PFSK-1 (cell line): Measurements from ENCODE around the gene FAM221B.

Experiments used
- FOXP2 ChIP-seq: optimal IDR thresholded peaks from 2 replicates; pipeline ENCODE3; 2011; ENCODE audit warnings: borderline replicate concordance, control low read depth, inconsistent platforms; ENCODE audit not compliant: insufficient read depth; ENCODE audit errors: extremely low read length, extremely low read depth
- POLR2AphosphoS5 ChIP-seq: IDR thresholded peaks from 2 replicates; pipeline ENCODE4 v1.6.1; 2012; ENCODE audit warnings: low read depth, mild to moderate bottlenecking, control low read depth, low read length, moderate library complexity
- SIN3A ChIP-seq: IDR thresholded peaks from 2 replicates; pipeline ENCODE4 v1.6.1; 2012; ENCODE audit warnings: mild to moderate bottlenecking, low read length, moderate library complexity, borderline replicate concordance; ENCODE audit not compliant: insufficient read depth
- TAF1 ChIP-seq: IDR thresholded peaks from 2 replicates; pipeline ENCODE4 v1.6.1; 2012; ENCODE audit warnings: low read length, control low read depth, borderline replicate concordance; ENCODE audit not compliant: insufficient read depth
- TF ChIP-seq, protein P1 (sequence below), 2 experiments: IDR thresholded peaks; 2 replicates each; pipeline versions ENCODE4 v1.6.1 to v1.8.0; 2011 to 2012; ENCODE audit warnings: low read depth in 2 of 2, low read length in 2 of 2, control low read depth in 1 of 2, inconsistent platforms in 1 of 2, mild to moderate bottlenecking in 1 of 2, moderate library complexity in 1 of 2; ENCODE audit not compliant: insufficient read depth in 1 of 2

FAM221B gene

DNA sequence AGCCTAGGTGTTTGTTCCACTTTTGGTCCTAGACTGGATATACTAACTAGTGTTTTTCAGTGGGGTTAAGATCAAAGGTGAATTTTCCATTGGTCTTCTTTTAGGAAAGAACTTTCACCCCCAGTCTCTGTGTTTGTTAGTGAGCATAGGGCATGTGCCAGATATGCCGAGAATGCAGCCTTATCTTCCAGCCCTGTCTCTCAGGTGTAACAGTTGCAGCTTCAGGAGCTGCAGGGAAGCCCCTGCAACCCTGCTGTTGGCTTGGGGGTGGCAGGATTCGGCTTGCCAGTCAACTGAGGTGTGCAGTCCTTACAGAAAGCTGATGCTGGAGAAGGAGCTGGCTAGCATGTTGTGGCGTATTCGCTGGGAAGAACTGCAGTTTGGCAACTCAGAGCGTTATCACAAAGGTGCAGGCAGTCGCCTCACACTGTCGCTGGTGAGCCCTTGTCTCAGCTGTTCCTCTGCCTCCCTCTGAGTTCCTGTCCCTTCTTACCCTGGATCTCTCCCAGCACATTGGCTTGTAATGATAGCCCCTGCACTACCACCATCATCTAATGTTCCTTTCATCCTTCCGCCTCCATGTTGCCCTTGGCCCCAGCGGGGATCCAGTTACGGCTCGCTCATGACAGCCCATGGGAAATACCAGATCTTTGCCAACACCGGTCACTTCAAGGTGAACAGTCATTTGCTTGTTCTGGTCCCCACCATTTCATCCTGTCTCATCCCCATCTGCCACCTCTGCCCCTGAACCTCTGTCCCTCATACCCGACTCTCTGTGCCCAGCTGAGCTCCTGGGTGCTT is 27.0 kb downstream of the FAM221B start:
- TF ChIP-seq, protein P1, sequence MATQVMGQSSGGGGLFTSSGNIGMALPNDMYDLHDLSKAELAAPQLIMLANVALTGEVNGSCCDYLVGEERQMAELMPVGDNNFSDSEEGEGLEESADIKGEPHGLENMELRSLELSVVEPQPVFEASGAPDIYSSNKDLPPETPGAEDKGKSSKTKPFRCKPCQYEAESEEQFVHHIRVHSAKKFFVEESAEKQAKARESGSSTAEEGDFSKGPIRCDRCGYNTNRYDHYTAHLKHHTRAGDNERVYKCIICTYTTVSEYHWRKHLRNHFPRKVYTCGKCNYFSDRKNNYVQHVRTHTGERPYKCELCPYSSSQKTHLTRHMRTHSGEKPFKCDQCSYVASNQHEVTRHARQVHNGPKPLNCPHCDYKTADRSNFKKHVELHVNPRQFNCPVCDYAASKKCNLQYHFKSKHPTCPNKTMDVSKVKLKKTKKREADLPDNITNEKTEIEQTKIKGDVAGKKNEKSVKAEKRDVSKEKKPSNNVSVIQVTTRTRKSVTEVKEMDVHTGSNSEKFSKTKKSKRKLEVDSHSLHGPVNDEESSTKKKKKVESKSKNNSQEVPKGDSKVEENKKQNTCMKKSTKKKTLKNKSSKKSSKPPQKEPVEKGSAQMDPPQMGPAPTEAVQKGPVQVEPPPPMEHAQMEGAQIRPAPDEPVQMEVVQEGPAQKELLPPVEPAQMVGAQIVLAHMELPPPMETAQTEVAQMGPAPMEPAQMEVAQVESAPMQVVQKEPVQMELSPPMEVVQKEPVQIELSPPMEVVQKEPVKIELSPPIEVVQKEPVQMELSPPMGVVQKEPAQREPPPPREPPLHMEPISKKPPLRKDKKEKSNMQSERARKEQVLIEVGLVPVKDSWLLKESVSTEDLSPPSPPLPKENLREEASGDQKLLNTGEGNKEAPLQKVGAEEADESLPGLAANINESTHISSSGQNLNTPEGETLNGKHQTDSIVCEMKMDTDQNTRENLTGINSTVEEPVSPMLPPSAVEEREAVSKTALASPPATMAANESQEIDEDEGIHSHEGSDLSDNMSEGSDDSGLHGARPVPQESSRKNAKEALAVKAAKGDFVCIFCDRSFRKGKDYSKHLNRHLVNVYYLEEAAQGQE (IDR thresholded peaks at IDR 0.05; ENCODE audit: insufficient read depth in 1 of 2, low read depth in 2 of 2, low read length in 2 of 2) = no peak
- TF ChIP-seq TAF1 (no peak), POLR2AphosphoS5 (no peak), FOXP2 (no peak)

DNA sequence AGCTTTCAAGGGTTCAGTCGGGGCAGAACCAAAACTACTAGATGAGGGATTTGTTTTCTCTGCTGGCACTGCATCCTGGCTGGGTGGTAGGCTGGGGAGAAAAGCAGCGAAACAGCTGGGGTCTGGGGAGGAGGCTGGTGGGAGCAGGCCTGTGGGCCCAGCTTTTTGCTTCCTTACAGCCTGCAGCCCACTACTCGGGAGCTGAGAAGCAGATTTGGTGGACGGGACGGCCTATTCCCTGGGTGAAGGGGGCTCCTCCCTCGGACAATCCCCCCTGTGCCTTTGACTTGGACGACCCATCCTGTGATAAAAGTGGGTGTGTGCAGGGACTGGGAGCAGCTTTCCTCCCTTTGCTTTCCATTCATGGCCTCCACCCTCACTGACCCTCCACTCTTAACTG is 28.0 kb downstream of the FAM221B start:
- TF ChIP-seq, protein P1 (IDR thresholded peaks at IDR 0.05; ENCODE audit: insufficient read depth in 1 of 2, low read depth in 2 of 2, low read length in 2 of 2) = no peak
- TF ChIP-seq POLR2AphosphoS5 (no peak), FOXP2 (no peak), SIN3A (no peak), TAF1 (no peak)

DNA sequence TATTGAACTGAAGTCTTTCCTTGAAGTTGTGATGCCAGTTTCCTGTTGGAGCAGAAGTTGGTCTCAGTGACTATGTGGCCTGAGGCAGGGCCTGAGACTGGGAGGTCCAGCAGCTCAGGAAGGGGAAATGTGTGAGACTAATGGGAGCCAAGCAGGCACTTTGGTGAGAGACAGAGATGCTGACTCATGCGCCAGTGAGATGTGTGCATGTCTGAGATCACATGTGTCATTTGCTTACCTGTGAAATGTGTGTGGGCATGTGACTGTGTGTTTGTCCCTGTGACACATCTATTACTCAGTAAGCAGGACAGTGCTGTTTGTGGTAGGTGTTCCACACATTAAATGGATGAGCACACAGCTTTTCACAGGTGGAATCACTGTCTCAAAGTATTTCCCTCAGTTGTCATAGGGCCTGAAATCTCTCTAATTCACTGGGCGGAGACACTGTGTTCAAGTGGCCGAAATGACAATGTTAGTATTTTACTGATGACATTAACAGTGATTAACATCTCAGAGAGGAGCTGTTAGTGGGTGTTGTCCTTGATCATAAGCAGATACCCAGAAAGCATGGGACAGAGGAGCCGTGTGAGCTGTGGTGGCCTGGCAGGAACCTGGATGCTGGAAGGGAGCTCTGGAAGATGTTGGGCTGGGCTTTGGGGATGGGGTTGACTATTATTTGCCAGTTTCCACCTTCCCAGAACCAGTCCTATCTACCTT is 29.7 kb downstream of the FAM221B start:
- TF ChIP-seq, protein P1 (IDR thresholded peaks at IDR 0.05; ENCODE audit: insufficient read depth in 1 of 2, low read depth in 2 of 2, low read length in 2 of 2) = no peak

DNA sequence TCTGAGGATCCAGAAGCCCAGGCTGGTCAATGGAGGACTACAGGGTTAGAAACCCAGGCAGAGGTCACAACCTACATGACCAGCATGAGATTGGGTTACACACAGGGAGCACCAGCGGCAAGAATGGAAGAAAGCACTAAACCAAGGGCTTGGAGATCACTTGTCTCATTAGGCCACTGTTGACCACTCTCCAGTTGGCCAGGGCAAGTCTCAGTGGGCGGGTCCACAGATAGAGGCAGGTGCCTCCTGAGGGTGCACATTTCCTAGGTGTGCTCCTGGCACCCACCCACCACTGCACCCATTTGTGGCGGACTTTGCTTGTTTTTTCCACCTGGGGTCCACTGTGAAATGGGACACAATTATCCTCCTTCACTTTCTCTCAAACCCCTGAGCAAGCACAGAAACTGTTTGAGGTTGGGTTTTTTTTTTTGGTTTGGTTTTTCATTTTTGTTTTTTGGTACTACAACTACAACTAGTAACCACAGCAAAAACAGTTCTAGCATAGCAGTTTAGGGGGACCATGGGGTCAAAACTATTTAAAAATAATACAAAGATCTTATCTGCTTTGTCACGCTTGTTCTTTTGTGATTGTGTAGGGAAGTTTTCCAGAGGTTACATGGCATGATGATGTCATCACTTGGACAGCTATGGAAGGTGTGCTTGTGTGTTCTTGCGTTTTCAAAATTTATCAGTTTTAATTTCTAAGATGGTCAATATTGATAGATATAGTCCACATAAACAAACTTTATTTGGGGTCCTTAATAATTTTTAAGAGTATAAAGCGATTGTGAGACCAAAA is 31.0 kb downstream of the FAM221B start:
- TF ChIP-seq FOXP2 = no peak
- TF ChIP-seq TAF1 = no peak
- TF ChIP-seq POLR2AphosphoS5 = no peak
- TF ChIP-seq, protein P1 (IDR thresholded peaks at IDR 0.05; ENCODE audit: insufficient read depth in 1 of 2, low read depth in 2 of 2, low read length in 2 of 2) = no peak
- no peak for TF ChIP-seq SIN3A
